Astrocyte (in vitro differentiated cells and primary cell): ENCODE results near the gene ZBTB49. TPM values are rescaled to one million over a fixed set of nuclear protein-coding genes. Genes with fewer than 3 reads are reported as not detected.

Experiments used
- DNase-seq: peaks from one replicate; pipeline ENCODE4 v3.0.0-alpha.2; 2010; ENCODE audit warnings: low read depth
- FAIRE-seq: peaks from 2 replicates; lab custom pipeline; 2011; peaks lifted over from hg19 to GRCh38; lab: Jason Lieb, UNC
- H2AFZ ChIP-seq: 2 replicates; pipeline ENCODE4 v1.6.0; 2012; ENCODE audit warnings: low read depth, low read length, inconsistent platforms
- H3K27ac ChIP-seq: 2 replicates; pipeline ENCODE4 v1.5.1; 2011; ENCODE audit warnings: low read depth, low read length, inconsistent platforms
- H3K27me3 ChIP-seq: 2 replicates; pipeline ENCODE4 v1.6.0; 2011; ENCODE audit warnings: low read length, inconsistent platforms; ENCODE audit not compliant: insufficient read depth
- H3K36me3 ChIP-seq: 2 replicates; pipeline ENCODE4 v1.5.1; 2011; ENCODE audit warnings: low read length, inconsistent platforms; ENCODE audit not compliant: insufficient read depth
- H3K4me1 ChIP-seq: 2 replicates; pipeline ENCODE4 v1.5.1; 2011; ENCODE audit warnings: low read length, inconsistent platforms; ENCODE audit not compliant: insufficient read depth
- H3K4me2 ChIP-seq: 2 replicates; pipeline ENCODE4 v1.6.0; 2012; ENCODE audit warnings: low read length, inconsistent platforms
- H3K4me3 ChIP-seq: 2 replicates; pipeline ENCODE4 v1.5.1; 2011; ENCODE audit warnings: low read depth, mild to moderate bottlenecking, low read length, inconsistent platforms; ENCODE audit not compliant: insufficient read depth
- H3K79me2 ChIP-seq: 2 replicates; pipeline ENCODE4 v1.6.0; 2012; ENCODE audit warnings: mild to moderate bottlenecking, low read length, inconsistent platforms; ENCODE audit not compliant: insufficient read depth
- H3K9ac ChIP-seq: 2 replicates; pipeline ENCODE4 v1.6.0; 2012; ENCODE audit warnings: mild to moderate bottlenecking, low read length, inconsistent platforms
- H3K9me3 ChIP-seq: 2 replicates; pipeline ENCODE4 v1.5.1; 2012; ENCODE audit warnings: low read depth, mild to moderate bottlenecking, low read length, inconsistent platforms; ENCODE audit not compliant: insufficient read depth
- H4K20me1 ChIP-seq: 2 replicates; pipeline ENCODE4 v1.6.0; 2012; ENCODE audit warnings: low read length, inconsistent platforms; ENCODE audit not compliant: insufficient read depth
- H3K27ac Mint-ChIP-seq: one replicate; pipeline ENCODE4 v1.8.0; 2021; ENCODE audit warnings: mild to moderate bottlenecking, mixed read lengths; ENCODE audit not compliant: unreplicated experiment
- H3K27me3 Mint-ChIP-seq: one replicate; pipeline ENCODE4 v1.8.0; 2021; ENCODE audit warnings: low read depth, mixed read lengths; ENCODE audit not compliant: unreplicated experiment
- H3K36me3 Mint-ChIP-seq: one replicate; pipeline ENCODE4 v1.8.0; 2021; ENCODE audit warnings: low read depth, mixed read lengths; ENCODE audit not compliant: unreplicated experiment
- H3K4me1 Mint-ChIP-seq: one replicate; pipeline ENCODE4 v1.8.0; 2021; ENCODE audit warnings: low read depth, mixed read lengths; ENCODE audit not compliant: unreplicated experiment
- H3K4me3 Mint-ChIP-seq: one replicate; pipeline ENCODE4 v1.8.0; 2021; ENCODE audit warnings: mild to moderate bottlenecking, moderate library complexity, mixed read lengths; ENCODE audit not compliant: unreplicated experiment
- H3K9me3 Mint-ChIP-seq: one replicate; pipeline ENCODE4 v1.8.0; 2021; ENCODE audit warnings: mild to moderate bottlenecking, mixed read lengths; ENCODE audit not compliant: unreplicated experiment
- EZH2 ChIP-seq: IDR thresholded peaks from 2 replicates; pipeline ENCODE4 v1.6.1; 2012; ENCODE audit warnings: mild to moderate bottlenecking, low read length, inconsistent platforms; ENCODE audit not compliant: insufficient read depth
- total RNA-seq: library from RNA; stranded (reverse); gene quantifications from 2 replicates; pipeline ENCODE4 v1.2.1, GENCODE V29; 2021
- TF ChIP-seq, protein P1 (sequence below): IDR thresholded peaks from 2 replicates; pipeline ENCODE4 v1.5.1; 2011; ENCODE audit warnings: low read depth, mild to moderate bottlenecking, inconsistent platforms, low read length, moderate library complexity; ENCODE audit not compliant: insufficient read depth

ZBTB49 gene
- total RNA-seq, 1 donor from 2014 or later = 5.5 TPM

GRCh38 chr4:4327652-4328121 is 37.6 kb downstream of the ZBTB49 start:
- Histone ChIP-seq H3K4me2 (no peak overlapping the region), H3K9me3 (no peaks in the 10 kb centered on the region), H3K79me2 (no peaks in the 10 kb centered on the region), H3K36me3 (no peaks in the 10 kb centered on the region), H2AFZ (peak overlapping the region; percentile 32), H3K9ac (no peak overlapping the region), H4K20me1 (no peaks in the 10 kb centered on the region), H3K27me3 (no peaks in the 10 kb centered on the region), H3K4me1 (no peaks in the 10 kb centered on the region), H3K27ac (no peak overlapping the region), H3K4me3 (no peak overlapping the region)
- Mint-ChIP-seq H3K27me3 (no peaks in the 10 kb centered on the region), H3K4me1 (peaks cover 14% of the 10 kb centered on the region), H3K36me3 (peaks cover 4% of the 10 kb centered on the region), H3K9me3 (no peaks in the 10 kb centered on the region), H3K27ac (no peak overlapping the region), H3K4me3 (no peak overlapping the region)
- TF ChIP-seq, protein P1, sequence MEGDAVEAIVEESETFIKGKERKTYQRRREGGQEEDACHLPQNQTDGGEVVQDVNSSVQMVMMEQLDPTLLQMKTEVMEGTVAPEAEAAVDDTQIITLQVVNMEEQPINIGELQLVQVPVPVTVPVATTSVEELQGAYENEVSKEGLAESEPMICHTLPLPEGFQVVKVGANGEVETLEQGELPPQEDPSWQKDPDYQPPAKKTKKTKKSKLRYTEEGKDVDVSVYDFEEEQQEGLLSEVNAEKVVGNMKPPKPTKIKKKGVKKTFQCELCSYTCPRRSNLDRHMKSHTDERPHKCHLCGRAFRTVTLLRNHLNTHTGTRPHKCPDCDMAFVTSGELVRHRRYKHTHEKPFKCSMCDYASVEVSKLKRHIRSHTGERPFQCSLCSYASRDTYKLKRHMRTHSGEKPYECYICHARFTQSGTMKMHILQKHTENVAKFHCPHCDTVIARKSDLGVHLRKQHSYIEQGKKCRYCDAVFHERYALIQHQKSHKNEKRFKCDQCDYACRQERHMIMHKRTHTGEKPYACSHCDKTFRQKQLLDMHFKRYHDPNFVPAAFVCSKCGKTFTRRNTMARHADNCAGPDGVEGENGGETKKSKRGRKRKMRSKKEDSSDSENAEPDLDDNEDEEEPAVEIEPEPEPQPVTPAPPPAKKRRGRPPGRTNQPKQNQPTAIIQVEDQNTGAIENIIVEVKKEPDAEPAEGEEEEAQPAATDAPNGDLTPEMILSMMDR = peak; percentile 25
- TF ChIP-seq EZH2 = no peak
- DNase-seq = no peak
- FAIRE-seq = no peak

GRCh38 chr4:4328206-4328605 is 38.2 kb downstream of the ZBTB49 start:
- H3K27me3 ChIP-seq = no peaks in the 10 kb centered on the region
- DNase-seq = no peak
- no peaks in the 10 kb centered on the region for H3K36me3 ChIP-seq
- H3K9me3 ChIP-seq = no peaks in the 10 kb centered on the region
- Mint-ChIP-seq H3K27me3 (no peaks in the 10 kb centered on the region), H3K4me3 (no peak overlapping the region), H3K27ac (no peak overlapping the region), H3K4me1 (peaks cover 17% of the 10 kb centered on the region), H3K36me3 (peaks cover 2% of the 10 kb centered on the region), H3K9me3 (no peaks in the 10 kb centered on the region)
- no peaks in the 10 kb centered on the region for H4K20me1 ChIP-seq
- no peak overlapping the region for H2AFZ ChIP-seq
- no peak overlapping the region for H3K4me3 ChIP-seq
- FAIRE-seq = no peak
- H3K4me1 ChIP-seq = no peaks in the 10 kb centered on the region
- H3K9ac ChIP-seq = no peak overlapping the region
- TF ChIP-seq, protein P1 = no peak
- no peak for TF ChIP-seq EZH2
- no peak overlapping the region for H3K4me2 ChIP-seq
- H3K27ac ChIP-seq = no peak overlapping the region
- no peaks in the 10 kb centered on the region for H3K79me2 ChIP-seq

DNA sequence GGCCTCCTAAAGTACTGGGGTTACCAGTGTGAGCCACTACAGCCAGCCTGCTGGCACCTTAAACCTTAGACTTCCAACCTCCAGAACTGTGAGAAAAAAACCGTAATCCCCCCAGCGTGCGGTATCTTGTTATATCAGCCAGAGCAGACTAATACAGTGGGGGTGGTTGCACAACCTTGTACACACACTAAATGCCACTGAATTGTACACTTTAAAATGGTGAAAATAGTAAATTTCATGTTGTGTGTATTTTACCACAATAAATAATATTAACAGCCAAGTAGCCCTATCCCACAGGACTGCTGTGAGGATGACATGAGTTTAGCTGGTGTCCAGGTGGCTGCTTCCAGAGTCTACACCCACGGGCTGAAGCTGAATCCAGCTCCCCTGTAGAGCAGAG is 38.8 kb downstream of the ZBTB49 start:
- Mint-ChIP-seq H3K27me3 (no peaks in the 10 kb centered on the region), H3K4me1 (peaks cover 13% of the 10 kb centered on the region), H3K36me3 (peaks cover 2% of the 10 kb centered on the region), H3K9me3 (no peaks in the 10 kb centered on the region), H3K4me3 (no peak overlapping the region), H3K27ac (no peak overlapping the region)
- Histone ChIP-seq H3K4me2 (no peak overlapping the region), H4K20me1 (peaks cover 5% of the 10 kb centered on the region), H3K4me3 (no peak overlapping the region), H3K27ac (no peak overlapping the region), H3K27me3 (no peaks in the 10 kb centered on the region), H3K9ac (no peak overlapping the region), H2AFZ (no peak overlapping the region), H3K9me3 (no peaks in the 10 kb centered on the region), H3K4me1 (no peaks in the 10 kb centered on the region), H3K79me2 (no peaks in the 10 kb centered on the region), H3K36me3 (no peaks in the 10 kb centered on the region)
- no peak for TF ChIP-seq EZH2
- FAIRE-seq (no peak), DNase-seq (no peak)
